ENCODE results near the gene TSHZ2. TPM values are rescaled to one million over a fixed set of nuclear protein-coding genes. Genes with fewer than 3 reads are reported as not detected.

Gene TSHZ2
- total RNA-seq, 1 experiment from 2014 or later = 0.07 TPM

DNA sequence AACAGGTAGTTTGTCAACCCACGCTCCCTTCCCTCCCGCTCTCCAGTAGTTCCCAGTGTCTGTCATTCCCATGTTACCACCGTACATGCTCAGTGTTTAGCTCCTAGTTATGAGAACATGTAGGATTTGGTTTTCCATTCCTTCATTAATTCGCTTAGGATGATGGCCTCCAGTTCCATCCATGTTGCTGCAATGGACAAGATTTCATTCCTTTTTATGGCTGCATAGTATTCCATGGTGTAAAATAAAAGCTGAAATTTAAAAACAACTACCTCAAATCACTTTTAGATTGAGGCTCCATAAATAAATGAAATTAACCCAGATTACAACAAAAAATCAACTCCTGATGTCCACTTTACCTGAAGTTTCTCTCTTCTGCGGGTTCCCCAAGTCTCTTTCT is 430.9 kb downstream of the TSHZ2 start:
- no peak overlapping the region for H2BK15ac ChIP-seq (ENCODE audit: low read depth, low read length)
- no peaks in the 10 kb centered on the region for H3K79me1 ChIP-seq (ENCODE audit: insufficient read depth, low read depth, low read length, poor library complexity, severe bottlenecking)
- no peak overlapping the region for H2AK5ac ChIP-seq (ENCODE audit: insufficient read length, low read length)
- no peak overlapping the region for H3K18ac ChIP-seq (ENCODE audit: insufficient read length, low read depth, low read length)
- TF ChIP-seq CTCF (conservative IDR thresholded peaks at IDR 0.05) = no peak
- H3K27ac ChIP-seq (ENCODE audit: insufficient read length, low read depth, low read length) = no peak overlapping the region
- H3K23ac ChIP-seq (ENCODE audit: insufficient read length, low read depth, low read length) = no peak overlapping the region
- H3K4me2 ChIP-seq (ENCODE audit: insufficient read depth, insufficient read length, low read length) = no peak overlapping the region
- H3K23me2 ChIP-seq (ENCODE audit: insufficient read length, low read depth, low read length, poor library complexity, severe bottlenecking) = no peaks in the 10 kb centered on the region
- H2BK5ac ChIP-seq (ENCODE audit: insufficient read length, low read length) = no peak overlapping the region
- no peak overlapping the region for H2BK12ac ChIP-seq (ENCODE audit: insufficient read length, low read depth, low read length)
- no peak overlapping the region for H3T11ph ChIP-seq (ENCODE audit: low read length)
- no peak overlapping the region for H2BK20ac ChIP-seq (ENCODE audit: low read depth, low read length, poor library complexity, severe bottlenecking)
- H3K9ac ChIP-seq (ENCODE audit: extremely low read depth, insufficient read length, low read length) = no peak overlapping the region
- Mint-ChIP-seq H3K9me3 (no peaks in the 10 kb centered on the region), H3K4me3 (no peak overlapping the region), H3K27ac (no peak overlapping the region), H3K27me3 (ENCODE audit: low read depth) (peaks cover 6% of the 10 kb centered on the region; the same call in 1 of the 2 replicates), H3K4me1 (0 out of 4 replicates have a peak, but pooled peaks cover 0 to 3% of the 10 kb centered on the region in 2 experiments), H3K36me3 (ENCODE audit: insufficient read depth in 1 of 3, low read depth in 3 of 3) (no peaks in the 10 kb centered on the region)
- no peaks in the 10 kb centered on the region for H3K27me3 ChIP-seq (ENCODE audit: insufficient read depth, low read length)
- H2AFZ ChIP-seq (ENCODE audit: low read length) = no peak overlapping the region
- no peaks in the 10 kb centered on the region for H3K4me1 ChIP-seq (ENCODE audit: insufficient read depth, low read length)
- no peak for DNase-seq
- H2BK120ac ChIP-seq (ENCODE audit: low read depth, low read length, poor library complexity, severe bottlenecking) = no peak overlapping the region
- no peaks in the 10 kb centered on the region for H3K79me2 ChIP-seq (ENCODE audit: insufficient read depth, low read length)
- H3K56ac ChIP-seq (ENCODE audit: insufficient read length, low read depth, low read length) = no peak overlapping the region
- no peak overlapping the region for H4K91ac ChIP-seq (ENCODE audit: insufficient read length, low read depth, low read length)
- no peak overlapping the region for H3K4ac ChIP-seq (ENCODE audit: low read depth, low read length)
- WGBS (ENCODE audit: extremely low coverage, insufficient read length, low lambda C conversion rate) = no CpG with 5 or more reads among the region's 5 CpGs
- no peaks in the 10 kb centered on the region for H3K9me3 ChIP-seq (ENCODE audit: control insufficient read depth, low read depth, low read length)
- no peak overlapping the region for H4K8ac ChIP-seq (replicated peaks; ENCODE audit: insufficient read length, low read depth, low read length)
- no peak overlapping the region for H4K5ac ChIP-seq (ENCODE audit: insufficient read length, low read depth, low read length)
- H3K14ac ChIP-seq (ENCODE audit: insufficient read depth, low read length) = no peak overlapping the region
- H4K20me1 ChIP-seq (ENCODE audit: control insufficient read depth, insufficient read depth, insufficient read length) = no peaks in the 10 kb centered on the region

Measured in H9 (cell line).